KOPT-K1 (cell line): ENCODE data around the gene UGT2A3.
"Not testable (repeated sequence)": the region's sequence is repeated elsewhere in the genome, so short reads cannot be mapped to it uniquely, and the experiment has no call there.

Experiments
- H3K27ac ChIP-seq: fragments of 200-600 bp; sonication (generic); 2 replicates; pipeline ENCODE4 v1.5.1; 2016; ENCODE audit warnings: antibody characterized with exemption, mild to moderate bottlenecking, low read depth, low read length; ENCODE audit not compliant: poor library complexity, severe bottlenecking
- H3K36me3 ChIP-seq: fragments of 200-600 bp; sonication (generic); 2 replicates; pipeline ENCODE4 v1.5.1; 2017; ENCODE audit warnings: antibody characterized with exemption, mild to moderate bottlenecking, low read length, moderate library complexity; ENCODE audit not compliant: insufficient read depth
- H3K9me3 ChIP-seq: fragments of 200-600 bp; sonication (generic); 2 replicates; pipeline ENCODE4 v1.5.1; 2017; ENCODE audit warnings: antibody characterized with exemption, low read length, mild to moderate bottlenecking; ENCODE audit not compliant: insufficient read depth, poor library complexity, severe bottlenecking

The UGT2A3 gene

GRCh38 chr4:68948044-68948743 lies 3.4 kb downstream of the UGT2A3 start:
- no peaks in the 10 kb centered on the region for H3K9me3 ChIP-seq
- H3K36me3 ChIP-seq, result no peaks in the 10 kb centered on the region
- H3K27ac ChIP-seq, result no peak overlapping the region

GRCh38 chr4:68929076-68929737 lies 22.4 kb downstream of the UGT2A3 start:
- no peak overlapping the region for H3K27ac ChIP-seq
- H3K36me3 ChIP-seq, result no peaks in the 10 kb centered on the region
- no peaks in the 10 kb centered on the region for H3K9me3 ChIP-seq

- Histone ChIP-seq H3K36me3 (no peaks in the 10 kb centered on the region), H3K9me3 (no peaks in the 10 kb centered on the region), H3K27ac (no peak overlapping the region)
Observed at GRCh38 chr4:68927165-68927564, 24.4 kb downstream of the UGT2A3 start.

- H3K36me3 ChIP-seq, H3K27ac ChIP-seq, H3K9me3 ChIP-seq: not testable (repeated sequence)
Observed at GRCh38 chr4:68922202-68922601, 29.4 kb downstream of the UGT2A3 start.

GRCh38 chr4:68921051-68921450 lies 30.6 kb downstream of the UGT2A3 start:
- no peaks in the 10 kb centered on the region for H3K9me3 ChIP-seq
- no peak overlapping the region for H3K27ac ChIP-seq
- no peaks in the 10 kb centered on the region for H3K36me3 ChIP-seq

GRCh38 chr4:68917016-68917415 lies 34.6 kb downstream of the UGT2A3 start:
- H3K9me3 ChIP-seq, result no peaks in the 10 kb centered on the region
- H3K27ac ChIP-seq, result no peak overlapping the region
- no peaks in the 10 kb centered on the region for H3K36me3 ChIP-seq

GRCh38 chr4:68912807-68913206 lies 38.8 kb downstream of the UGT2A3 start:
- Histone ChIP-seq H3K36me3 (no peaks in the 10 kb centered on the region), H3K27ac (no peak overlapping the region), H3K9me3 (no peaks in the 10 kb centered on the region)

- H3K36me3 ChIP-seq, result no peaks in the 10 kb centered on the region
- no peak overlapping the region for H3K27ac ChIP-seq
- no peaks in the 10 kb centered on the region for H3K9me3 ChIP-seq
Observed at GRCh38 chr4:68909385-68909784, 42.2 kb downstream of the UGT2A3 start.

- no peak overlapping the region for H3K27ac ChIP-seq
Observed at GRCh38 chr4:68907788-68908700, 43.6 kb downstream of the UGT2A3 start.

GRCh38 chr4:68907245-68907644 lies 44.4 kb downstream of the UGT2A3 start:
- H3K36me3 ChIP-seq, result no peaks in the 10 kb centered on the region
- H3K27ac ChIP-seq, result no peak overlapping the region
- no peaks in the 10 kb centered on the region for H3K9me3 ChIP-seq

More at GRCh38 chr4:68907788-68908700, 43.6 kb downstream of the UGT2A3 start:
- Histone ChIP-seq H3K9me3 (no peaks in the 10 kb centered on the region), H3K36me3 (no peaks in the 10 kb centered on the region)

GRCh38 chr4:68906780-68907137 lies 44.8 kb downstream of the UGT2A3 start:
- H3K36me3 ChIP-seq, result no peaks in the 10 kb centered on the region
- no peak overlapping the region for H3K27ac ChIP-seq
- no peaks in the 10 kb centered on the region for H3K9me3 ChIP-seq

GRCh38 chr4:68905939-68906779 lies 45.4 kb downstream of the UGT2A3 start:
- H3K36me3 ChIP-seq, result no peaks in the 10 kb centered on the region
- H3K27ac ChIP-seq, result no peak overlapping the region

GRCh38 chr4:68905598-68905938 lies 46.0 kb downstream of the UGT2A3 start:
- no peaks in the 10 kb centered on the region for H3K36me3 ChIP-seq
- H3K27ac ChIP-seq, result no peak overlapping the region
- no peaks in the 10 kb centered on the region for H3K9me3 ChIP-seq

More at GRCh38 chr4:68905939-68906779, 45.4 kb downstream of the UGT2A3 start:
- no peaks in the 10 kb centered on the region for H3K9me3 ChIP-seq

GRCh38 chr4:68904786-68905185 lies 46.8 kb downstream of the UGT2A3 start:
- H3K36me3 ChIP-seq, result no peaks in the 10 kb centered on the region
- no peak overlapping the region for H3K27ac ChIP-seq
- no peaks in the 10 kb centered on the region for H3K9me3 ChIP-seq

GRCh38 chr4:68896749-68897148 lies 54.9 kb downstream of the UGT2A3 start:
- H3K27ac ChIP-seq, result no peak overlapping the region
- no peaks in the 10 kb centered on the region for H3K36me3 ChIP-seq
- H3K9me3 ChIP-seq, result no peaks in the 10 kb centered on the region
